ENCODE data around the gene KIAA1328. TPM values are rescaled to one million over a fixed set of nuclear protein-coding genes. Genes with fewer than 3 reads are reported as not detected.

Gene KIAA1328
- total RNA-seq, 1 donor from 2014 or later, result 10.7 TPM

GRCh38 chr18:36809590-36810381, 19.1 kb upstream of the KIAA1328 start:
- Mint-ChIP-seq H3K36me3 (ENCODE audit: unreplicated experiment) (peaks cover 37% of the 10 kb centered on the region), H3K27me3 (ENCODE audit: unreplicated experiment) (no peaks in the 10 kb centered on the region), H3K27ac (ENCODE audit: unreplicated experiment) (no peak overlapping the region), H3K9me3 (ENCODE audit: unreplicated experiment) (no peaks in the 10 kb centered on the region), H3K4me3 (ENCODE audit: unreplicated experiment) (no peak overlapping the region), H3K4me1 (ENCODE audit: unreplicated experiment) (peaks cover 3% of the 10 kb centered on the region)
- TF ChIP-seq CTCF (IDR thresholded peaks at IDR 0.05), result peak; percentile 86
- DNase-seq (ENCODE audit: extremely low spot score, unreplicated experiment), result no peak

- no peaks in the 10 kb centered on the region for H3K9me3 Mint-ChIP-seq (ENCODE audit: unreplicated experiment)
- DNase-seq (ENCODE audit: extremely low spot score, unreplicated experiment), result no peak
- no peak overlapping the region for H3K27ac Mint-ChIP-seq (ENCODE audit: unreplicated experiment)
- no peaks in the 10 kb centered on the region for H3K27me3 Mint-ChIP-seq (ENCODE audit: unreplicated experiment)
- peaks cover 31% of the 10 kb centered on the region for H3K36me3 Mint-ChIP-seq (ENCODE audit: unreplicated experiment)
- H3K4me3 Mint-ChIP-seq (ENCODE audit: unreplicated experiment), result no peak overlapping the region
- TF ChIP-seq CTCF (IDR thresholded peaks at IDR 0.05), result no peak
- H3K4me1 Mint-ChIP-seq (ENCODE audit: unreplicated experiment), result peaks cover 3% of the 10 kb centered on the region
Observed at GRCh38 chr18:36811430-36811829, 17.5 kb upstream of the KIAA1328 start.

- no peaks in the 10 kb centered on the region for H3K27me3 Mint-ChIP-seq (ENCODE audit: unreplicated experiment)
- DNase-seq (ENCODE audit: extremely low spot score, unreplicated experiment), result no peak
- no peak overlapping the region for H3K27ac Mint-ChIP-seq (ENCODE audit: unreplicated experiment)
- no peak overlapping the region for H3K4me3 Mint-ChIP-seq (ENCODE audit: unreplicated experiment)
- peaks cover 3% of the 10 kb centered on the region for H3K4me1 Mint-ChIP-seq (ENCODE audit: unreplicated experiment)
- H3K36me3 Mint-ChIP-seq (ENCODE audit: unreplicated experiment), result peaks cover 29% of the 10 kb centered on the region
- no peak for TF ChIP-seq CTCF (IDR thresholded peaks at IDR 0.05)
- H3K9me3 Mint-ChIP-seq (ENCODE audit: unreplicated experiment), result no peaks in the 10 kb centered on the region
Observed at GRCh38 chr18:36811955-36812354, 17.0 kb upstream of the KIAA1328 start.

- Mint-ChIP-seq H3K4me3 (ENCODE audit: unreplicated experiment) (no peak overlapping the region), H3K4me1 (ENCODE audit: unreplicated experiment) (peaks cover 3% of the 10 kb centered on the region), H3K27me3 (ENCODE audit: unreplicated experiment) (no peaks in the 10 kb centered on the region), H3K27ac (ENCODE audit: unreplicated experiment) (no peak overlapping the region), H3K9me3 (ENCODE audit: unreplicated experiment) (no peaks in the 10 kb centered on the region), H3K36me3 (ENCODE audit: unreplicated experiment) (peaks cover 29% of the 10 kb centered on the region)
- no peak for DNase-seq (ENCODE audit: extremely low spot score, unreplicated experiment)
- TF ChIP-seq CTCF (IDR thresholded peaks at IDR 0.05), result no peak
Observed at GRCh38 chr18:36812678-36813077, 16.2 kb upstream of the KIAA1328 start.

- Mint-ChIP-seq H3K36me3 (ENCODE audit: unreplicated experiment) (peaks cover 33% of the 10 kb centered on the region), H3K4me3 (ENCODE audit: unreplicated experiment) (no peak overlapping the region), H3K9me3 (ENCODE audit: unreplicated experiment) (no peaks in the 10 kb centered on the region), H3K27me3 (ENCODE audit: unreplicated experiment) (no peaks in the 10 kb centered on the region), H3K4me1 (ENCODE audit: unreplicated experiment) (peaks cover 3% of the 10 kb centered on the region), H3K27ac (ENCODE audit: unreplicated experiment) (no peak overlapping the region)
- DNase-seq (ENCODE audit: extremely low spot score, unreplicated experiment), result no peak
- TF ChIP-seq CTCF (IDR thresholded peaks at IDR 0.05), result no peak
Observed at GRCh38 chr18:36813101-36813775, 15.7 kb upstream of the KIAA1328 start.
